Naive thymus-derived CD4-positive, alpha-beta T cell (primary cell): Measurements from ENCODE around the gene TLR1. TPM values are rescaled to one million over a fixed set of nuclear protein-coding genes. Genes with fewer than 3 reads are reported as not detected.

ENCODE experiments used
- ATAC-seq: fragments of 150-1000 bp; cut with Tn5 transposase; 2 replicates; pipeline ENCODE4 v1.10.0; 2021; ENCODE audit warnings: mild to moderate bottlenecking, moderate library complexity
- CTCF ChIA-PET: fragments of 350-600 bp; sonication (Branson Sonifier 250); formaldehyde crosslinking; loops from one replicate; lab custom pipeline; 2021; ENCODE audit warnings: antibody characterized with exemption; lab: Charles Lee
- POLR2A ChIA-PET: fragments of 350-600 bp; sonication (Branson Sonifier 250); formaldehyde crosslinking; loops from one replicate; lab custom pipeline; 2021; ENCODE audit warnings: antibody characterized with exemption, inconsistent platforms; lab: Charles Lee
- DNase-seq, 9 donors: peaks; one replicate each; pipeline versions ENCODE4 v3.0.0 to v3.0.0-alpha.2; 2020 to 2022; ENCODE audit warnings: mixed read lengths in 1 of 9
- H3K27ac ChIP-seq: one replicate; pipeline ENCODE4 v1.7.0; 2013; ENCODE audit warnings: mild to moderate bottlenecking, low read depth, low read length, moderate library complexity
- H3K27me3 ChIP-seq, 2 donors: one replicate each; pipeline ENCODE4 v1.7.0; 2013; ENCODE audit warnings: low read length in 2 of 2, mild to moderate bottlenecking in 2 of 2, moderate library complexity in 2 of 2; ENCODE audit not compliant: control insufficient read depth in 2 of 2, insufficient read depth in 2 of 2
- H3K36me3 ChIP-seq, 3 experiments: 1 replicate in 2 of 3; 2 replicates in 1 of 3; pipeline ENCODE4 v1.7.0; 2013; ENCODE audit warnings: low read length in 3 of 3, mild to moderate bottlenecking in 3 of 3, moderate library complexity in 1 of 3; ENCODE audit not compliant: insufficient read depth in 3 of 3, control insufficient read depth in 2 of 3
- H3K4me1 ChIP-seq, 2 donors: one replicate each; pipeline ENCODE4 v1.7.0; 2013; ENCODE audit warnings: low read length in 2 of 2, mild to moderate bottlenecking in 2 of 2, moderate library complexity in 1 of 2; ENCODE audit not compliant: control insufficient read depth in 2 of 2, insufficient read depth in 2 of 2
- H3K4me3 ChIP-seq: 2 replicates; pipeline ENCODE4 v1.7.0; 2013; ENCODE audit warnings: mild to moderate bottlenecking, low read length
- H3K9me3 ChIP-seq, 3 experiments: 1 replicate in 2 of 3; 2 replicates in 1 of 3; pipeline ENCODE4 v1.7.0; 2013; ENCODE audit warnings: low read length in 3 of 3; ENCODE audit not compliant: control insufficient read depth in 2 of 3
- H3K27ac Mint-ChIP-seq, 9 donors: one replicate each; pipeline ENCODE4 v1.8.0; 2020 to 2022; ENCODE audit warnings: mixed read lengths in 9 of 9, mild to moderate bottlenecking in 8 of 9, moderate library complexity in 5 of 9, inconsistent platforms in 2 of 9
- H3K27me3 Mint-ChIP-seq, 5 donors: one replicate each; pipeline ENCODE4 v1.8.0; 2021 to 2022; ENCODE audit warnings: mixed read lengths in 5 of 5, mild to moderate bottlenecking in 1 of 5
- H3K36me3 Mint-ChIP-seq, 5 donors: one replicate each; pipeline ENCODE4 v1.8.0; 2020 to 2022; ENCODE audit warnings: mixed read lengths in 5 of 5, mild to moderate bottlenecking in 3 of 5, inconsistent platforms in 1 of 5
- H3K4me1 Mint-ChIP-seq, 7 donors: one replicate each; pipeline ENCODE4 v1.8.0; 2020 to 2022; ENCODE audit warnings: mixed read lengths in 7 of 7, mild to moderate bottlenecking in 3 of 7, inconsistent platforms in 1 of 7
- H3K4me3 Mint-ChIP-seq, 10 donors: one replicate each; pipeline ENCODE4 v1.8.0; 2020 to 2022; ENCODE audit warnings: mild to moderate bottlenecking in 10 of 10, mixed read lengths in 10 of 10, moderate library complexity in 6 of 10, inconsistent platforms in 2 of 10
- H3K9me3 Mint-ChIP-seq, 11 donors: one replicate each; pipeline ENCODE4 v1.8.0; 2020 to 2022; ENCODE audit warnings: mixed read lengths in 11 of 11, mild to moderate bottlenecking in 4 of 11, inconsistent platforms in 1 of 11, moderate library complexity in 1 of 11
- intact Hi-C, 2 donors: fragments of 100-400 bp; cut with micrococcal nuclease; formaldehyde crosslinking; loops; one replicate each; pipeline ENCODE4 v1.15.1; 2023
- polyA plus RNA-seq, 2 donors: library from polyadenylated mRNA; unstranded; fragments of 300-500 nt; fragmentation: Illumina TruSeq; gene quantifications; one replicate each; pipeline ENCODE4 v1.2.3, GENCODE V29; 2021
- total RNA-seq, 6 experiments: library from RNA in 5 of 6; stranded (reverse) in 5 of 6; gene quantifications; 1 replicate in 5 of 6; 2 replicates in 1 of 6; pipeline ENCODE4 v1.2.3 and lab custom pipeline; 2021 to 2026

TLR1 gene
- total and polyA plus RNA-seq, 7 experiments from 2014 or later, result 11.8 to 41.9 (median 22.0) TPM

DNA sequence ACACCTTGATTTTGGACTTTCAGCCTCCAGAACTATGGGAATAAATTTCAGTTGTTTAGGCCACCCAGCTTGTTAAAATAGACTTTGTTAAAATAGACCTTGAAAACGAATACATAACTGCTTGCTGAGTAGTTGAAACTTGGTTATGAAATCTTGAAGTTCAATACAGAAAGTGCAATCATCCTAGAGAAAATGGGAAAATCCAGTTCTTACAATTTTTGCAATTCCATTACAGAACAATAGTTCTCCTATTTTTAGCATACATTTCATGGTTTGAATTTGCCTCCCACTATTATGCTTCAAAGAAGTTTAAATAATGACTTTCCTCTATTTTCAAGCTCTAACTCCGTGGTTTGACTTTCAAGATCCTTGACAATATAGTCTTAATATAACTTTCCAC, 10.5 kb downstream of the TLR1 start:
- ChIA-PET CTCF (interaction anchor here (0.6 to 1.3 kb wide), 3 partner anchors 9 to 52 kb away, joined by 3 to 7 read pairs (median 3); partner anchors contain the start of gene TLR10), POLR2A (no interaction called here)
- Histone ChIP-seq H3K4me3 (no peak overlapping the region), H3K36me3 (peaks cover 0 to 10% (median 7%) of the 10 kb centered on the region in 3 experiments), H3K27me3 (no peaks in the 10 kb centered on the region), H3K9me3 (peaks cover 0 to 39% (median 15%) of the 10 kb centered on the region in 3 experiments), H3K4me1 (no peaks in the 10 kb centered on the region), H3K27ac (no peak overlapping the region)
- H3K27ac Mint-ChIP-seq, result no peak overlapping the region
- intact Hi-C loops, result no loop called here
- H3K4me1 Mint-ChIP-seq, result peaks cover 0 to 14% (median 0%) of the 10 kb centered on the region in 7 donors
- DNase-seq, result no peak
- peaks cover 9 to 95% (median 32%) of the 10 kb centered on the region in 11 donors for H3K9me3 Mint-ChIP-seq
- no peaks in the 10 kb centered on the region for H3K27me3 Mint-ChIP-seq
- no peak overlapping the region for H3K4me3 Mint-ChIP-seq
- ATAC-seq, result no peak
- peaks cover 14 to 79% (median 55%) of the 10 kb centered on the region in 5 donors for H3K36me3 Mint-ChIP-seq

DNA sequence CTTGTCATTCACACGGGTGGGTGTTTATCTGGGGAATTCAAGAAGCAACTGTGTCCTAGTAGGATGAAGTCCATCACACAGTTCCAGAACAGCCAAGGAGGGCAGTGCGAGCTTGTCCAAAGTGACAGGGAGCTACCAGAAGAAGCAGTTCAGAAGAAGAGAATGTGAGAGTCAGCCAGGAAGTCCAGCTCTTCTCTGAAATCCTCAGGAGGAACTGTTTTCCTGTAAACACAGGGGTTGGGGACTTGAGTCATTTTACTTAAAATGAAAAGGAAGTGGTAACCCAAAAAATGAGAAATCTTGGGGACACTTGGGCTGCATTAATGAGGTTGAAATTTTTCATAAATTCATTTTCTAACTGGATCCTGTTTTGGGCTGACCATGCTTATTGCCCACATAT, 13.6 kb downstream of the TLR1 start:
- Mint-ChIP-seq H3K4me1 (peaks cover 0 to 16% (median 0%) of the 10 kb centered on the region in 7 donors), H3K27me3 (no peaks in the 10 kb centered on the region), H3K36me3 (peaks cover 7 to 59% (median 30%) of the 10 kb centered on the region in 5 donors), H3K4me3 (peak overlapping the region in 1 of 10 donors; percentile 44), H3K9me3 (peaks cover 8 to 65% (median 28%) of the 10 kb centered on the region in 11 donors), H3K27ac (peak overlapping the region in 1 of 9 donors; percentile 20)
- Histone ChIP-seq H3K4me1 (no peaks in the 10 kb centered on the region), H3K27me3 (no peaks in the 10 kb centered on the region), H3K9me3 (peaks cover 0 to 19% (median 8%) of the 10 kb centered on the region in 3 experiments), H3K27ac (no peak overlapping the region), H3K4me3 (no peak overlapping the region), H3K36me3 (no peaks in the 10 kb centered on the region)
- CTCF ChIA-PET, result interaction anchor here (0.5 to 1.3 kb wide), 3 partner anchors 8 to 95 kb away, joined by 3 to 5 read pairs (median 4); partner anchors contain the start of gene TLR10
- POLR2A ChIA-PET, result no interaction called here
- DNase-seq (no peak), ATAC-seq (peak; percentile 45)
- intact Hi-C loops, result no loop called here

GRCh38 chr4:38788317-38788716, 16.3 kb downstream of the TLR1 start:
- ChIA-PET CTCF (no interaction called here), POLR2A (no interaction called here)
- no peak overlapping the region for H3K4me3 Mint-ChIP-seq
- Histone ChIP-seq H3K4me3 (no peak overlapping the region), H3K27me3 (no peaks in the 10 kb centered on the region), H3K9me3 (no peaks in the 10 kb centered on the region), H3K36me3 (no peaks in the 10 kb centered on the region), H3K4me1 (no peaks in the 10 kb centered on the region), H3K27ac (no peak overlapping the region)
- peaks cover 6 to 38% (median 15%) of the 10 kb centered on the region in 11 donors for H3K9me3 Mint-ChIP-seq
- peaks cover 0 to 16% (median 0%) of the 10 kb centered on the region in 7 donors for H3K4me1 Mint-ChIP-seq
- H3K27me3 Mint-ChIP-seq, result peaks cover 0 to 4% (median 0%) of the 10 kb centered on the region in 5 donors
- H3K36me3 Mint-ChIP-seq, result peaks cover 6 to 33% (median 7%) of the 10 kb centered on the region in 5 donors
- ATAC-seq (no peak), DNase-seq (no peak)
- intact Hi-C loops, result no loop called here
- no peak overlapping the region for H3K27ac Mint-ChIP-seq

GRCh38 chr4:38787693-38788092, 16.9 kb downstream of the TLR1 start:
- no peak overlapping the region for H3K4me3 Mint-ChIP-seq
- Histone ChIP-seq H3K9me3 (no peaks in the 10 kb centered on the region), H3K27me3 (no peaks in the 10 kb centered on the region), H3K4me1 (no peaks in the 10 kb centered on the region), H3K27ac (no peak overlapping the region), H3K4me3 (no peak overlapping the region), H3K36me3 (no peaks in the 10 kb centered on the region)
- H3K9me3 Mint-ChIP-seq, result peaks cover 6 to 31% (median 14%) of the 10 kb centered on the region in 11 donors
- peaks cover 0 to 18% (median 2%) of the 10 kb centered on the region in 7 donors for H3K4me1 Mint-ChIP-seq
- peaks cover 6 to 28% (median 7%) of the 10 kb centered on the region in 5 donors for H3K36me3 Mint-ChIP-seq
- H3K27ac Mint-ChIP-seq, result no peak overlapping the region
- DNase-seq (no peak), ATAC-seq (no peak)
- intact Hi-C loops, result no loop called here
- CTCF ChIA-PET, result no interaction called here
- POLR2A ChIA-PET, result no interaction called here
- peaks cover 0 to 5% (median 0%) of the 10 kb centered on the region in 5 donors for H3K27me3 Mint-ChIP-seq

DNA sequence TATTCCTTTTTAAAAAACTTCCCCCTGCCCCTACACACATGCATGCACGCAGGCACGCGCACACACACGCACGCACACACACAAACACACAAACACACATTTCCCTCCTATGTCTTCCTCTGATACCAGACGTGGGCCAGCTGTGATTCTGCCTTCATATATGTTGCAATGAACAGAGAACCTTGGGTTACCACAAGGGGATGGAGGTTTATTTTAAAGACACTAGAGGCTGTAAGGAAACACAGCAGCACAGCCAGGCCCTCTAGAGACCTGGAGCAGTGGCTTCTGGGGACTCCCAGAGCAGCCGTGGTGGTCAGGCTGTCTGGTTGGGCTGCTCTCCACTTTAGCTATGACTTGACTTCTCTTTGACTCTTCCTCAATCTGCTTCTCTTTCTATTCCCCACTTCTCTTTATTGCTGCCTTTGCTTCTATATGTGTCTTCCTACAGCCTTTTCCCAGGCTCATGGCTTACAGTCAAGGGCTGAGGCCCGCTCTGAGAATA, 18.6 kb downstream of the TLR1 start:
- ChIA-PET CTCF (interaction anchor here (0.9 to 1.4 kb wide), 2 partner anchors 27 to 28 kb away, joined by 3 read pairs; no protein-coding TSS in a partner anchor), POLR2A (no interaction called here)
- no peaks in the 10 kb centered on the region for H3K4me1 ChIP-seq
- intact Hi-C loops, result no loop called here
- Mint-ChIP-seq H3K9me3 (peaks cover 2 to 20% (median 8%) of the 10 kb centered on the region in 11 donors), H3K27me3 (peaks cover 0 to 8% (median 0%) of the 10 kb centered on the region in 5 donors), H3K4me1 (peaks cover 0 to 11% (median 6%) of the 10 kb centered on the region in 7 donors), H3K27ac (no peak overlapping the region), H3K4me3 (no peak overlapping the region), H3K36me3 (peaks cover 0 to 20% (median 7%) of the 10 kb centered on the region in 5 donors)
- DNase-seq (no peak), ATAC-seq (peak; percentile 74)
- H3K27me3 ChIP-seq, result no peaks in the 10 kb centered on the region
- no peaks in the 10 kb centered on the region for H3K9me3 ChIP-seq
- H3K36me3 ChIP-seq, result no peaks in the 10 kb centered on the region
- no peak overlapping the region for H3K27ac ChIP-seq
- H3K4me3 ChIP-seq, result no peak overlapping the region

DNA sequence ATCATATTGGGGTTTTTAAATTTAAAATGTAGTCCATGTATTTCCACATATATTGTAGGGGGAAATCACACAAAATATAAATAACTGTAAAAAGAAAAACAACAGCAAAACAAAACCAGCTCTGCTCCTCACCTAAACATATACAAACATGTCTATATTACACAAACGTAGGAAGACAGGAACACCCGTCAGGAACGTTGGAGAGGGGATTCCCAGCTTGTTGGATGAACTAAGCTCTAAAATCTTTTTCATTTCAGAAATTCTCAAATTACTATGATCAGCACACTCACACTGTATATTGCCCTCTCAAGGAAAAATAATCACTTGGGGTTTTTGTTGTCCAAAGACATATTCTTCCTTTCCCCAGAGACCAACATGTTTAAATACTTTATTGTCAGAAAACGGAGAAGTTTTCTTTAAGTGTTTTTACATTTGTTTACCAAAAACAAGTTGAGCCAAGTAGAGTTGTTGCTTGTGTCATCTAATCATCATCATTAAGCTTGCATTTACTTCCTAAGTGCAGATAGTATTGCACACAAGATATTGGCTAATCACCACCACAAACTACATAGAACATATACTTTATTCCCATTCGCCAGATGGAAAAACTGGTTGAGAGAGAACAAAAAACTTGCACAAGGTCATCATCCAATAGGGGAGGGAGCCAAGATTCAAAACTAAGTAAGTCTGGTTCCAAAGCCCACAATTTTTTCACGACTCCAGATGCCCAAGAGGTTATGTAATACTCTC, 19.4 kb downstream of the TLR1 start:
- H3K27ac Mint-ChIP-seq, result no peak overlapping the region
- no peaks in the 10 kb centered on the region for H3K4me1 ChIP-seq
- POLR2A ChIA-PET, result no interaction called here
- no peaks in the 10 kb centered on the region for H3K9me3 ChIP-seq
- H3K9me3 Mint-ChIP-seq, result peaks cover 2 to 12% (median 5%) of the 10 kb centered on the region in 11 donors
- DNase-seq (no peak), ATAC-seq (no peak)
- H3K4me3 Mint-ChIP-seq, result no peak overlapping the region
- H3K27me3 Mint-ChIP-seq, result peaks cover 0 to 8% (median 0%) of the 10 kb centered on the region in 5 donors
- H3K36me3 Mint-ChIP-seq, result peaks cover 0 to 15% (median 4%) of the 10 kb centered on the region in 5 donors
- no peak overlapping the region for H3K27ac ChIP-seq
- intact Hi-C loops, result no loop called here
- peaks cover 0 to 7% (median 6%) of the 10 kb centered on the region in 7 donors for H3K4me1 Mint-ChIP-seq
- H3K4me3 ChIP-seq, result no peak overlapping the region
- no peaks in the 10 kb centered on the region for H3K36me3 ChIP-seq
- CTCF ChIA-PET, result interaction anchor here (0.6 to 2.2 kb wide), 6 partner anchors 19 to 665 kb away, joined by 3 to 7 read pairs (median 3); partner anchors contain the start of gene TLR1
- no peaks in the 10 kb centered on the region for H3K27me3 ChIP-seq
